ENCODE measurements around the gene TMEM221. TPM values are rescaled to one million over a fixed set of nuclear protein-coding genes. Genes with fewer than 3 reads are reported as not detected.

The TMEM221 gene
- total and polyA plus RNA-seq, 9 of the 15 experiments (the other 6 are each of a cell fraction or from before 2014, with no cell fraction given): 0.06 to 0.35 TPM; not detected in 7

GRCh38 chr19:17483605-17484002, 35.1 kb upstream of the TMEM221 start:
- H3K9me3 ChIP-seq (replicated peaks; ENCODE audit: control insufficient read depth, insufficient read depth, low read depth, low read length): no peaks in the 10 kb centered on the region
- no peak overlapping the region for H3K4me2 ChIP-seq (ENCODE audit: insufficient read depth, low read length)
- no peak for FAIRE-seq
- H3K4me3 ChIP-seq: no peak overlapping the region
- H3K9me1 ChIP-seq (ENCODE audit: control insufficient read depth, insufficient read depth, low read length): no peaks in the 10 kb centered on the region
- TF ChIP-seq ETS1 (conservative IDR thresholded peaks at IDR 0.05; ENCODE audit: control insufficient read depth, low read depth, low read length): no peak
- no peak for TF ChIP-seq ZBTB43 (CRISPR knock-in tag; IDR thresholded peaks at IDR 0.05)
- no peak for TF ChIP-seq SRSF3 (IDR thresholded peaks at IDR 0.05; ENCODE audit: insufficient read depth, low read length)
- TF ChIP-seq RNF219 (CRISPR knock-in tag; IDR thresholded peaks at IDR 0.05): no peak
- no peak for TF ChIP-seq SMARCA4 (IDR thresholded peaks at IDR 0.05)
- no peak for TF ChIP-seq RFX1 (IDR thresholded peaks at IDR 0.05)
- TF ChIP-seq MITF (IDR thresholded peaks at IDR 0.05): no peak
- no peak for TF ChIP-seq BHLHE40 (IDR thresholded peaks at IDR 0.05; ENCODE audit: low read length)
- no peak for TF ChIP-seq NR0B1 (IDR thresholded peaks at IDR 0.05; ENCODE audit: partially characterized antibody)
- TF ChIP-seq FOXK2 (conservative IDR thresholded peaks at IDR 0.05 in 1 of 2, IDR thresholded peaks at IDR 0.05 in 1 of 2; ENCODE audit: low read depth in 2 of 2): no peak
- no peak overlapping the region for H3K9ac ChIP-seq (ENCODE audit: insufficient read depth in 1 of 2, low read depth in 2 of 2, low read length in 2 of 2)
- H3K79me2 ChIP-seq (ENCODE audit: control insufficient read depth, insufficient read depth, low read length): no peaks in the 10 kb centered on the region
- ChIA-PET CTCF (ENCODE audit: low intra/inter-chr PET ratio) (no interaction called here), POLR2A (interaction anchor here (1.0 kb wide), 1 partner anchor 12 kb away, joined by 3 read pairs; no protein-coding TSS in a partner anchor)
- H3K27me3 ChIP-seq (ENCODE audit: control insufficient read depth in 2 of 2, insufficient read depth in 2 of 2, low read length in 2 of 2): no peaks in the 10 kb centered on the region
- no peaks in the 10 kb centered on the region for H4K20me1 ChIP-seq (replicated peaks; ENCODE audit: control insufficient read depth, insufficient read depth, low read length)
- no peak for ATAC-seq
- no peak overlapping the region for H3K27ac ChIP-seq (ENCODE audit: extremely low read depth, low read depth, low read length)
- intact Hi-C loops (cut with micrococcal nuclease) (no loop called here), in situ Hi-C loops (cut with MboI) (no loop called here)
- H3K4me1 ChIP-seq (replicated peaks in 1 of 2; ENCODE audit: control insufficient read depth in 2 of 2, insufficient read depth in 2 of 2, low read length in 2 of 2): peaks cover 5 to 27% of the 10 kb centered on the region in 2 experiments
- BruUV-seq (replicated peaks): no TSS peak
- no peak for DNase-seq (ENCODE audit: extremely low read depth in 1 of 4, low spot score in 3 of 4)
- no peaks in the 10 kb centered on the region for H3K36me3 ChIP-seq (ENCODE audit: control insufficient read depth, insufficient read depth, low read length)
- 22% methylated on average over 9 of the region's 10 CpGs for WGBS (ENCODE audit: insufficient coverage, low coverage, missing lambda C conversion rate)
- no peak overlapping the region for H2AFZ ChIP-seq (ENCODE audit: low read depth, low read length)

Data from K562 (cell line).